NCI-H226 (cell line): Measurements from ENCODE around the gene DGKK.
"Not testable (repeated sequence)": the region's sequence is repeated elsewhere in the genome, so short reads cannot be mapped to it uniquely, and the experiment has no call there.

Source experiments
- DNase-seq: peaks from one replicate; pipeline ENCODE4 v3.0.0-alpha.2; 2015

The DGKK gene

DNA sequence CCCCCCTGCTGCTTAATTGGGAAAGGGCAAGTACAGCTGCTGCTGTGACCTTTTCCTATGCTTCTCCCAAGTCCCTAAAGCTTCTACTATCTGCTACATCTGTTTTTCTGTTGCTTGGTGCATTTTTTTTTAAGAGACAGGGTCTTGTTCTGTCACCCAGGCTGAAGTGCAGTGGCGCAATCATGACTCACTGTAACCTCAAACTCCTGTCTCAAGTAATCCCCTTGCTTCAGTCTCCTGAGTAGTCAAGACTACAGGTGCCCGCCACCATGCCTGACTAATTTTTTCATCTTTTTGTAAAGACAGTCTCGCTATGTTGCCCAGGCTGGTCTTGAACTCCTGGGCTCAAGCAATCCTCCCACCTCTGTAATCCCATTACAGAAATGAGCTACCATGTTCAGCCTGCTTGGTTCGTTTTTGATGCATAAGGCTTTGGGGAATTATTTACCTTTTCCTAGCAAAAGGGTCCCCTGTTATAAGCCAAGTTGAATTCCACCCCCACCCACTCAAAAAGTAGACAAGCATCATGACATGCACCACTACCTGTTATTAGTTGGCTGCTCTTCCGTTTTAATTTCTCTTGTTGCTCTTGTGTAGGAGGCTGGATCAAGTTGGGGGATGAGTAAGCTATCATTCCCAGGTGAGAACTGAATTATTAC lies 39.6 kb downstream of the DGKK start:
- DNase-seq, result no peak

DNA sequence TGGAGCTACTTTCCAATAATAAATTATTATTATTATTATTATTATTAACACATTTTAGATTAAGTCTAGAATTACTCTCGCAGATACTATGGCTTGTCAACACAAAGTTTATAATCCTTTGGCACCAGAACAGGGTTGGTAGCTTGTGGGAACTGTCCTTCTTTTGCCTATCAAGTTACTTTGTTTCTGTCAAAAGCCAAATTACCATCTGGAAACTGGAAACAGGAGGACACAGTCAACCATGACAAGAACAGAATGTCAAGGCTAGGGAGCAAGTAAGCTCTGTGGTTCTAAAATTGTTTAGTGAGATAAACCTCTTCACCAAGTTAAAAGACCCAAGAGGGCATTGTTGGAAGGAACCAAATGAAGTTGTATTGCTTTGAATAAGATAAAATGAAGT lies 42.5 kb downstream of the DGKK start:
- DNase-seq, result no peak

DNA sequence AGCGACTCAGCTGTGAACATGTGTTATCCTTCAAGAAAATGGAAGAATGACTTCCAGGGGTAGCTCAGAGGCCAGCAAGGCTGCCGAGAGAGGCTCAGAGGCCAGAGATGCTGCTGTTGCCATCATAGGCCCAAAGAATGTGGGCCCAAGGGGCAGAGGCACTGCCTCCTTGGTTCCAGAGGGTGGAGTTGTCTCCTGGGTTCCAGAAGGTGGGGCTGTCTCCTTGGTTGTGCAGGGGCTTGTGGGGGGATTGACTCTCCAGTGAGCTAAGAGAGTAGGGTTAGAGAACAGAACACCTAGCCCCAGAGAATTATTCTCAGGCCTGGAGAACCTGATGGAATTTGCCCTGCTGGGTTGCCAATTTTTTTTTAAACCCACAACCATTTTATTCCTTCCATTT lies 62.6 kb downstream of the DGKK start:
- DNase-seq, result no peak

DNA sequence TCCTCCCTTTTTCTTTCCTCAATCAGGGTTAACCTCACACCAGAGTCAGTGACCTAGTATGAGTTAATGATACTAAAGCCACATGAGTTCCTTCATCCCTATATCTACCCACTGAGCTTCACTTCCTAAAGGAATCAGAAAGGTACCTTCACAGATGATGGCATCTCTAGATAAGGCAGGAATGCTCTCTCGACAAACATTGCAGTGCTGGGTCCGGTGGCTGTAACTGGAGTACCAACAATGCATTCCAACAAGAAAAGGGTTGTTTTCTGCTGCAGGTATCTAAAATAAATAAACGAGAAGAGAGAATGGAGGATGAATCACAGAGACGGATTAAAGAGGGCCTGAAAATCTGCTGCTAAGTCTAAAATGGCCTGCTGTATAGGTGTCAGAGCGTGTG lies 66.7 kb downstream of the DGKK start:
- no peak for DNase-seq

DNA sequence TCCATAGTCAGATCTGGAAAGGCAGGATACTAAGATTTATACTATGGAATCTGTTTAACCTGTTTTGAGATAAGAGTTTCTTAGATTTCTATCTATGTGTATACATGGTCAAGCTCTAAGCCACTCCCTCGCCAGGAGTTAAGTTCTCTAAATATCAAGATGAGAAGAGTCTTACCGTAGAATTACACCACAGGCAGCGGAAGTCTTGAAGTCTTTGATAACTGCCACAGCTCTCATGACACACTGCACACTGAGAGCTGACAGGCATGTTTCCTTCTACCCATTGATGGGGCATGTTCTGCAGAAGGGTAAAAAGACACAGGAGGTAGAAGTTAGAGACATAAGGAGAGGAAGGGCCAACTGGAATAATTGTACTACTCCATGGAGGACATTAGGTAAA lies 67.7 kb downstream of the DGKK start:
- no peak for DNase-seq

DNA sequence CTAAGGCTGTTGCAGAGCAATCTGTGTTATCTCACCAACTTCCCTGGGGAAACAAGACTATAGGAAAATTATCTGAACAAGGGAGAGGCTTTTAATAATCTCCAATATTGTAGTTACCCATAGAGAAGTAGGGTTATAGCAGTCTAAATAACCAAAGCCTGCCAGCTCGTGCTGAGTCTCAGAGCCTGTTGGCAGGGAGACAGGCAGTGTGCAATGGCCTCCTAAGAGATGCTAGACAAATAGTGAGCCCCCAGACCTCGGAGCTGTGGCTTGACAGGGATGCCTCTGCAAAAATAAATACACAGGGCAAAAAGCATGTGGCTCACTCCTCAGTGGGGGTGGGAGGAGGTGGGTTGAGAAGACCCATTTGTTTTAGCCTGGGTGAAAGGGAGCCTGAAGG lies 76.7 kb downstream of the DGKK start:
- DNase-seq, result no peak

DNA sequence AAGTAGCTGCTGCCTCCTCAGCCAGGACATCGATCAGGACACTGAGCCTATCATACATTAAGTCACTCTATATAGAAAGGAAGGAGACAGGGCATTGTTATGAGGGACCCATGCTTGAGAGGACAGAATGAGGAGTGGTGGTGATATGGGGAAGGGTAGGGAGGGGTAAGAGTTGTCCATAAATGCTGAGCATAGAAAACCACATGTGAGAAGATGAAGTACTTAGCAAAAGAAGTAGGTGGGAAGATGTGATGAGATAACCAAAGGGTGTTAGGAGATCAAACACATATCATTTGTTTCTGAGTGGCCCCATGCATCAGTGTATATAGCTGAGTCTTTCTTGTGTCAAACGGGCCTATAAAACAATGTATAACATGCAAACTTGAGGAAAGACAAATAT lies 84.1 kb downstream of the DGKK start:
- no peak for DNase-seq

DNA sequence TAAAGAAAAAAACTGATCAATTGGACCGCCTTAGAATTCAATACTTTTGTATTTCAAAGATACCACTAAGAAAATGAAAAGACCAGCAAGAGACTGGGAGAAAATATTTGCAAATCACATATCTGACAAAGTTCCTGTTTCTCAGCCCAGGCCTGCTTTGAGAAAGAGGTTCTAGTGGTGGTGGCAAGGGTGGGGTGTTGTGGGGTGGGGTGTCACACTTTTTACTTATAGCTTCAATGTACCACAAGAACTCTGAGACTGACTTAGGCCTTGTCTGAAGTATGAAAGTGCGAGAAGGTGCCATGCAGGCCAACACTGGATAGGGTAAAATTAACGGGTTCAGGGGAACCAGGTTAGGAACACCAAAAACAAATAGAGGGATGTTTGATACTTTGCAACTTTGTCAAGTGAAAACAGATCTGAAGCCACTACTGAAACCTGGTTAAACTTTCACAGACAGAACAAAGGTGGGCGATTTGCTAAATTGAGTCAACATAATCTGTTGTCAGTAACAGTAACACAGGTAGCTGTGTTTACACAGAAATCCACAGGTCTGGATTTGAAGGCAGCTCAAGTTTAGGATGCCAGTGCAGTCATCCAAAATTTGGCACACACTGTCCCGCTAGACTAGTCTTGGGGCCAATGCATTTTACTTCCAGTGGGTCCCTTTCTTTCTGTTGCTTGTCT lies 88.8 kb downstream of the DGKK start:
- no peak for DNase-seq

DNA sequence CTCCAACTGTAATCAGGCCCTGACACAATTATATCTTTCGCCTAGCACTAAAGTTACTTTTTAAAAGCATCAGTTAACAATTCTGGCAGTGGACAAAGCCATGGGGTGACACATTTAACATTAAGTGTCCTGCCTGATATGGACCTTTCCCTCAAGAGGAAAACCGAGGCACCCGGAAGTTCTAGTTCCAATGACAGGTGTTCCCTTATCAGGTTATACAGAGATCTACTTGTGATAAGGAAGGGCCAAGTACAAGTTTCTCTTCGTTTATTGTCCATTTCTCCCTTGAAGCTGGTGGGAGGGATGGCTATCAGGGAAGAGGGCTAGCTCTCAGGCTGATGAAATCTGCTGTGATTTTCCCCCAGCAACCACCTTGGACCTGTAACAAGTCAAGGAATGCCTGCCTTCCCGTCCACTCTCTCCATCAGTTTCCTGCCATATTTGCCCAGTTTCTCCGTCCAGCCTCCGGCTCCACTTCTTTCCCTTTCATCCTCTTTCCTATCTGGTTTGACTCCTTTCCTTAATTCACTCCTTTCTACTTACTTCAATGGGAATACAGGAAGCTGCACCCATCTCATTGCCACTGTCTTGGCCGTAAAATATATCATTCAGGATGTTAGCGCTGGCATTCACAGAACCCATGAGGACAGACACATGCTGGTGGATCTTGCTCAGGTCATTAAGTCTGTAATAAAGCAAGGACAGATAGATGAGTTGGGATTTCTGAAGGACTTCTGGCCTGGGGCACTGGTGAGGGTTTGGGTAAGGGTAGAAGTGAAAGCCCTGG lies 95.0 kb downstream of the DGKK start:
- no peak for DNase-seq

DNA sequence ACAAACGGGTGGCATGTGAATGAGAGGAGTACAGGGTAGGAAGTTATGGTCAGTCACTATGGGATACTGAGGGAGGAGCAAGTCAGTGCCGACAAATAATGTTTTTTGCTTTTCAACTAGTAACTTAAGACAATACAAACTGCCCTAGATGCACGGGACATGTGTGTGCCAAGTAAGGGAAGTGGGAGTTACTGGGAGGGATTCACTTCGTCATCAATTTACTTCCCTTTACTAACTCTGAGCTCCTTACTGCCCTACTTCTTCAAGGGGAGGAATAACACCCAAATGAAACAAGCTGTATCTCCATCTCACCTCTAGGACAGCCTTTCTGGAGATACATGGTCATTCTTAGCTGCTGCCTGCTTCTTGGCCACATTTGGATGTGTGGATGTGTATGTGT lies 97.7 kb downstream of the DGKK start:
- DNase-seq, result no peak

DNA sequence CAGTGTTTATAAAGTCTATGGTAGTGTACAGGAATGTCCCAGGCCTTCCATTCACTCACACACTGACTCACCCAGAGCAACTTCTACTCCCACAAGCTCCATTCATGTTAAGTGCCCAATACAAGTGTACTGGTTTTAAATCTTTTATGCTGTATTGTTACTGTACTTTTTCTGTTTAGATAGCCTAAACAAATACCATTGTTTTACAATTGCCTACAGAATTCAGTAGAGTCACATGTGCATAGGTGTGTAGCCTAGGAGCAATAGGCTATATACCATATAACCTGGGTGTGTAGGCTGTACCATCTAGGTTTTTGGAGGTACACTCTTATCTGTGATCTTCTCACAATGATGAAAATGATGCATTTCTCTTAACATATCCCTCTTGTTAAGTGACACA lies 126.7 kb downstream of the DGKK start:
- DNase-seq, result no peak

DNA sequence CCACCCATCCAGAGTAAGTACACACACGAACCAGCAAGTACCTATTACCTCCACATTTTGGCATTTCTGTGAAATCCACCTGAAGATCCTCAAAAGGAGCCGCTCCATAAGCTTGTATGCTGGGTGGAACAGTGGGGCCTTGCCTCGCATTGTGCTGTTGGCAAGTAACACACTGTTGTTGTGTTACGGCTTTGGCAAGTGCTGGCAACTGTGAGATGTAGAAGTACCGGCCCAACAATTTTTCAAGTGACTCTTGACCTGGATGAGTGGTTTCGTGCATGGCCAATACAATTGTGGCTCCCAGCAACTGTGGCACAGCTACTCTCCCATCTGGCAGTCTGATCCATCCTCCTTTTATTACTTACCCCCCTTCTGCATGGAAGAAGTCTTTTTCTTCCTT lies 137.3 kb downstream of the DGKK start:
- no peak for DNase-seq

DNA sequence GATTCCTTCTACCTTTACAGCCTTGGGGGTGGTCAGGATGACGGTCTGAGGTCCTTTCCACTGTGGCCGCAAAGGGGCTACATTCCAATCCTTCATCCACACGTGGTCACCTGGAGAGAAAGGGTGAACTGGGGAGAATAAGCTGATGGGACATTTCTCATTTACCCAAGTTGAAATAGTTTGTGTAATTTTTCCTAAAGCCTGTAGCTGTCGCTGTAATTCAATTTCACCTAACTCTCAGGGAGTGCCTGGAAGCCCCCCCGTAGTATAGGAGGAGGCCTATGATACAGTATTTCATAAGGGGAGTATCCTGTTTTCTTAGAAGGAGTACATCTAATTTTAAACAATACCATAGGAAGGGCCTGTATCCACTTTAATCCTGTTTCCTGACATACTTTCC lies 138.0 kb downstream of the DGKK start:
- not testable (repeated sequence) for DNase-seq

DNA sequence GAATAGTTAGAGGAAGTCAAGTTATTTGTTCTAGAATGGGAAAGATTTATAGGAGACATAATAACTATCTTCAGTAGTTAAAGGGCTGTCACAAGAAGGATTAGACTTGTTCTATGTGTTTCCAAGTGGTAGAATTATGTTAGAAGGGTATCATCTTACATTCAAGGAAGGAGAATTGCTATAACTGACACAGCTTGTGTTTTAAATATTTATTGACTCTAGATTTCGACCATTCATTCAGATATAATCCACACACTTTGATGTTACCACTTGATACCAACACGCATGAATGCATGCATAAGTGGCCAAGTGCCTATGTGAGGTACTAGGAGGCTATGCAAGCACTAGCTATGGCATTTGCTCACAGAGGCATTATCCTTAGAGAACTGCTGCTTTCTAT lies 143.4 kb downstream of the DGKK start:
- no peak for DNase-seq
